Calu3 (cell line): Measurements from ENCODE around the gene RABIF. TPM values are rescaled to one million over a fixed set of nuclear protein-coding genes. Genes with fewer than 3 reads are reported as not detected.
"Not testable (repeated sequence)": the region's sequence is repeated elsewhere in the genome, so short reads cannot be mapped to it uniquely, and the experiment has no call there.

Experiments used
- BruUV-seq: library from RNA; stranded (reverse); fragments of 400-500 nt; replicated peaks from 2 replicates; lab custom pipeline; 2021; lab: Mats Ljungman, UMichigan
- CTCF ChIA-PET: fragments of 300-600 bp; sonication (Branson Sonifier 250); formaldehyde crosslinking; loops from one replicate; lab custom pipeline; 2022; ENCODE audit warnings: antibody characterized with exemption; lab: Charles Lee
- DNase-seq: peaks from one replicate; pipeline ENCODE4 v3.0.0; 2022
- H3K27ac Mint-ChIP-seq: one replicate; pipeline ENCODE4 v1.8.0; 2022; ENCODE audit warnings: mixed read lengths; ENCODE audit not compliant: unreplicated experiment
- H3K27me3 Mint-ChIP-seq: one replicate; pipeline ENCODE4 v1.8.0; 2022; ENCODE audit warnings: mixed read lengths; ENCODE audit not compliant: unreplicated experiment
- H3K36me3 Mint-ChIP-seq: one replicate; pipeline ENCODE4 v1.8.0; 2022; ENCODE audit warnings: mild to moderate bottlenecking, moderate library complexity, mixed read lengths; ENCODE audit not compliant: insufficient read depth, unreplicated experiment
- H3K4me1 Mint-ChIP-seq: one replicate; pipeline ENCODE4 v1.8.0; 2022; ENCODE audit warnings: mild to moderate bottlenecking, low read depth, mixed read lengths; ENCODE audit not compliant: unreplicated experiment
- H3K4me3 Mint-ChIP-seq: one replicate; pipeline ENCODE4 v1.8.0; 2022; ENCODE audit warnings: mild to moderate bottlenecking, low read depth, moderate library complexity, mixed read lengths; ENCODE audit not compliant: unreplicated experiment
- H3K9me3 Mint-ChIP-seq: one replicate; pipeline ENCODE4 v1.8.0; 2022; ENCODE audit warnings: low read depth, mixed read lengths; ENCODE audit not compliant: unreplicated experiment
- intact Hi-C: fragments of 100-400 bp; cut with micrococcal nuclease; formaldehyde crosslinking; loops from one replicate; pipeline ENCODE4 v1.10.0; 2022; ENCODE audit not compliant: unreplicated experiment
- total RNA-seq: library from RNA; stranded (reverse); gene quantifications from 2 replicates; pipeline ENCODE4 v1.2.3, GENCODE V29; 2022
- TF ChIP-seq, protein P1 (sequence below): fragments of 200-600 bp; IDR thresholded peaks from one replicate; pipeline ENCODE4 v1.8.0; 2022; ENCODE audit warnings: antibody characterized with exemption; ENCODE audit not compliant: unreplicated experiment

RABIF gene
- total RNA-seq, 1 experiment from 2014 or later, result 9.8 TPM

DNA sequence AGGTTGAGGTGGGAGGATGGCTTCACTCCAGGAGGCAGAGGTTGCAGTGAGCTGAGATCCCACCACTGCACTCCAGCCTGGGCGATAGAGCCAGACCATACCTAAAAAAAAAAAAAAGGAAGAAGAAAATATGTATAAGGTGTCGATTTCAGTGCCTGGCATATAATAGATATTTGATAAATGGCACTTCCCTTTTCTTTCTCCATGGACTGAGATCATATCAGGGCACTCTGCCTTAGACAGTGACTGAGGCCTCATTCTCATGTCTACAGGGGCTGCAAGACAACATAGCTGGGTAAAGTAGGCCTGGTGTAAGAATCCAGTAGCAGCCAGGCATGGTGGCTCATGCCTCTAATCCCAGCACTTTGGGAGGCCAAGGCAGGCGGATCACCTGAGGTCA lies 57.0 kb downstream of the RABIF start:
- BruUV-seq, result no TSS peak
- no peak overlapping the region for H3K4me3 Mint-ChIP-seq
- no peak for DNase-seq
- H3K9me3 Mint-ChIP-seq, result no peaks in the 10 kb centered on the region
- peaks cover 9% of the 10 kb centered on the region for H3K4me1 Mint-ChIP-seq
- CTCF ChIA-PET, result no interaction called here
- intact Hi-C loops, result no loop called here
- H3K36me3 Mint-ChIP-seq, result no peaks in the 10 kb centered on the region
- peaks cover 40% of the 10 kb centered on the region for H3K27me3 Mint-ChIP-seq
- TF ChIP-seq, protein P1, sequence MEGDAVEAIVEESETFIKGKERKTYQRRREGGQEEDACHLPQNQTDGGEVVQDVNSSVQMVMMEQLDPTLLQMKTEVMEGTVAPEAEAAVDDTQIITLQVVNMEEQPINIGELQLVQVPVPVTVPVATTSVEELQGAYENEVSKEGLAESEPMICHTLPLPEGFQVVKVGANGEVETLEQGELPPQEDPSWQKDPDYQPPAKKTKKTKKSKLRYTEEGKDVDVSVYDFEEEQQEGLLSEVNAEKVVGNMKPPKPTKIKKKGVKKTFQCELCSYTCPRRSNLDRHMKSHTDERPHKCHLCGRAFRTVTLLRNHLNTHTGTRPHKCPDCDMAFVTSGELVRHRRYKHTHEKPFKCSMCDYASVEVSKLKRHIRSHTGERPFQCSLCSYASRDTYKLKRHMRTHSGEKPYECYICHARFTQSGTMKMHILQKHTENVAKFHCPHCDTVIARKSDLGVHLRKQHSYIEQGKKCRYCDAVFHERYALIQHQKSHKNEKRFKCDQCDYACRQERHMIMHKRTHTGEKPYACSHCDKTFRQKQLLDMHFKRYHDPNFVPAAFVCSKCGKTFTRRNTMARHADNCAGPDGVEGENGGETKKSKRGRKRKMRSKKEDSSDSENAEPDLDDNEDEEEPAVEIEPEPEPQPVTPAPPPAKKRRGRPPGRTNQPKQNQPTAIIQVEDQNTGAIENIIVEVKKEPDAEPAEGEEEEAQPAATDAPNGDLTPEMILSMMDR, result no peak
- no peak overlapping the region for H3K27ac Mint-ChIP-seq

GRCh38 chr1:202829223-202829622 lies 59.7 kb downstream of the RABIF start:
- H3K4me3 Mint-ChIP-seq, BruUV-seq, intact Hi-C loops, DNase-seq, H3K9me3 Mint-ChIP-seq, H3K4me1 Mint-ChIP-seq, CTCF ChIA-PET, H3K36me3 Mint-ChIP-seq, H3K27ac Mint-ChIP-seq: not testable (repeated sequence)
- peaks cover 35% of the 10 kb centered on the region for H3K27me3 Mint-ChIP-seq

Other genes with a start within 250 kb of the RABIF start
- gene SYT2, start 178.7 kb downstream of the RABIF start, total RNA-seq, result not detected in 2 replicates
- 86.6 and 86.7 TPM in 2 replicates for gene KDM5B, start 80.7 kb downstream of the RABIF start, total RNA-seq
- 1.3 and 2.8 TPM in 2 replicates for gene PCAT6, start 78.2 kb downstream of the RABIF start, total RNA-seq
- gene KLHL12, start 38.1 kb upstream of the RABIF start, total RNA-seq, result 35.4 and 36.7 TPM in 2 replicates
- gene ADIPOR1, start 69.2 kb upstream of the RABIF start, total RNA-seq, result 102 and 104 TPM in 2 replicates
- 57.1 and 65.4 TPM in 2 replicates for gene CYB5R1, start 78.1 kb upstream of the RABIF start, total RNA-seq
- 77.7 and 84.4 TPM in 2 replicates for gene TMEM183A, start 118.2 kb upstream of the RABIF start, total RNA-seq
- 0.12 and 0.83 TPM in 2 replicates for gene PPFIA4, start 137.3 kb upstream of the RABIF start, total RNA-seq
- not detected in 2 replicates for gene MYOG, start 196.9 kb upstream of the RABIF start, total RNA-seq
- gene ADORA1, start 238.6 kb upstream of the RABIF start, total RNA-seq, result 1.5 and 1.7 TPM in 2 replicates